Measurements from ENCODE around the gene CTAG1B.
"Not testable (repeated sequence)": the region's sequence is repeated elsewhere in the genome, so short reads cannot be mapped to it uniquely, and the experiment has no call there.

CTAG1B gene

GRCh38 chrX:154619182-154619581 is at the start of gene CTAG1B:
Gene CTAG1B, minus strand, starts transcription at chrX:154619282. Its CDS starts 64 bp downstream, at chrX:154619218.
- DNase-seq = not testable (repeated sequence)

DNA sequence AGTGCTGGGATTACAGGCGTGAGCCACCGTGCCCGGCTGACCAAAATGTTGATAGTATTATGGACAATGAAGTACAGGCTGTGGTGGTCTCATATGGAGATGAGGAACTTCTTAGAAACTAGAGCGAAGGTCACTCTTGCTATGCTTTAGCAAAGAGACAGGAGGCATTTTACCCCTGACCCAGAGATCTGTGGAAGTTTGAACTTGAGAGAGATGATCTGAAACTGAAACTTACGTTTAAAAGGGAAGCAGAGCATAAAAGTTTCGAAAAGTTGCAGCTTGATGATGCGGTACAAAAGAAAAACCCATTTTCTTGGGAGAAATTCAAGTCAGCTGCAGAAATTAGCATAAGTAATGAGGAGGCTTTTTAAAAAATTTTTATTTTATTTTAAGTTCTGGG is 42.8 kb upstream of the CTAG1B start:
- DNase-seq = no peak

DNA sequence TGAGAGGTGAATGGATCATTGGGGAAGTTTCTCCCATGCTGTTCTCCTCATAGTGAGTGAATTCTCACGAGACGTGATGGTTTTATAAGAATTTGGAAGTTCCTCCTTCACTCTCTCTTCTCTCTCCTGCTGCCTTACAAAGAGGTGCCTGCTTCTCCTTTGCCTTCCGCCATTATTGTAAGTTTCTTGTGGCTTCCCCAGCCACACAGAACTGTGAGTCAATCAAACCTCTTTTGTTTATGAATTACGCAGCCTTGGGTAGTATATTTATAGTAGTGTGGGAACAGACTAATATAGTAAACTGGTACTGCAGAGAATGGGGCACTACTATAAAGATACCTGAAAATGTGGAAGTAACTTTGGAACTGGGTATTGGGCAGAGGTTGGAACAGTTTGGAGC is 42.1 kb upstream of the CTAG1B start:
- no peak for DNase-seq

- no peak for DNase-seq
Measured at GRCh38 chrX:154660541-154660940, 41.5 kb upstream of the CTAG1B start.

- no peak for DNase-seq
Measured at GRCh38 chrX:154658957-154659356, 39.9 kb upstream of the CTAG1B start.

DNA sequence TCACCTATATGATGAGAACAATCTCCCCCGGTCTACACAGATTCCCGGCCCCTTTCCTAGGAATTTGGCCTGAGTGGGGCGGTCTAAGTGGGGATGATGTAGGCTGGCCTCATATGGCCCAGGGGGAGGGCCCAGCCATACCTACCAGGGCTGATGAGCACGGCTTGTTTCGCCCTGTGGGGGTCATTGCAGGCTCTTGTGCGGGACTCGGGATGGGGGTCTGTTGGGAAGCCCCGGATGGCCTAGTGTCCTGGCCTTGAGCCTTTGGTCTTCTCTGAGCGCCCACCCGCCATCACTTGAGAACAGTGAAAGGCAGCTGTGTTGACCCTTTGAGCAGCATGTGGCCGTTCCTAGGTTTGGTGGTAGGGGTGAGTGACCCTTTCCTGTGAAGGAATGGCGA is 39.1 kb upstream of the CTAG1B start:
- no peak for DNase-seq

- DNase-seq = peak; percentile 14
Measured at GRCh38 chrX:154657226-154657805, 38.2 kb upstream of the CTAG1B start.

GRCh38 chrX:154655786-154656185 is 36.7 kb upstream of the CTAG1B start:
- peak; percentile 50 for DNase-seq

GRCh38 chrX:154655346-154655745 is 36.3 kb upstream of the CTAG1B start:
- peak; percentile 16 for DNase-seq

DNA sequence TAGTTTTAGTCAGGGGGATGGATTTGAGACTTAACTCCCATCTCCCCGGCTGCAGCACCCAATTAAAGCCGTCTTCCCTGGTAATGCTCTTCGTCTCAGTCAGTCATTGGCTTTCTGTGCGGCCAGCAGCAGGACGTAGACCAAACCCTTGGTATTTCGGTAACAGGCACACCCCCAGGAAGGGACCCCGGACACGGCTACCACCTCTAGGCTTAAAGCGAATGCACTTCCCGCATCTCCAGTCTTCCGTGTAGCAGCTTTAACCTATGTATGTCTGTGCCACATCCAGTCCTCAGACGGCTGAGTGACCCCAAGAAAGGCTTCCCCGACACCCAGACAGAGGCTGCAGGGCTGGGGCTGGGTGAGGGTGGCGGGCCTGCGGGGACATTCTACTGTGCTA is 35.8 kb upstream of the CTAG1B start:
- DNase-seq = no peak

DNA sequence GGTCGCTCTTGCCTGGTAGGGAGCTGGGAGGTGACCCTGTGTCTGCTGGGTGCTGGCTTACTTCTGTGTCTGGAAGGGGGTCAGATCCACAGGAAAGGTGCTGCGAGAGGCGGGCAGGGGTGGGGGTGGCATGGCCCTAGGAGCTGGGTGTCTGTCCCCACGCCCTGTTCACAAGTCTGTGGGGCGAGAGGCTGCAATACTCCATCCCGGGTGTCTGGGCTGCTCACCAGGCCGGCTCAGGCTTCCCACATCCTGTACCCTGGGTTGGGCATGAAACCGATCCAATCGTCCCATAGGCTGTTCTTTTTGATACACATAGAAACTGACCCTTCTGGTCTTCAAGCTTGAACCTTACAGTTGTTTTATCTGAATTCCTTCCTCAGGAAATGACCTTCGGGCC is 35.3 kb upstream of the CTAG1B start:
- peak; percentile 12 for DNase-seq

DNA sequence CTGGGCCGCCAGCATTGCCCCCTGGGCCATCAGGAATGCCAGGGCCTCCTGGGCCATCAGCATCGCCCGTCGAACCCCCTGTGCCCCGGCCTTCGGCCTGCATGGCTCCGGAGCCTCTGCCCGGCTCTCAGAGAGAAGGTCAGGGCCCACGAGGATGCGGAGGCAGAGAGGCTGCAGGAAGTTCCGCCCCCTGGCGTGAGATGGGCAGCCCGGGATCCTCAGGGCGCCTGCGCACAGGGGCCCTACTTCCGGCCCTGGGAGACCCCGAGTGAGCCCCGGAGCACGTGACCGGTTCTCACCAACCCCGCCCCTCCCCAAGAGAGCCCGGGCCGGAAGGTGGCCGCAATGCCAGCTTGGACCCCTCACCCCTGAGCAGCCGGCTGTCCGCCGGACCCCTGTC is 34.3 kb upstream of the CTAG1B start, which contains the start of gene CTAG2:
Gene CTAG2 (minus strand): TSS at position 167 of the 400 bp plus-strand sequence. CDS start 64 bp downstream, at position 103.
- DNase-seq = not testable (repeated sequence)

GRCh38 chrX:154653048-154653401 is 33.9 kb upstream of the CTAG1B start:
- peak; percentile 22 for DNase-seq

DNA sequence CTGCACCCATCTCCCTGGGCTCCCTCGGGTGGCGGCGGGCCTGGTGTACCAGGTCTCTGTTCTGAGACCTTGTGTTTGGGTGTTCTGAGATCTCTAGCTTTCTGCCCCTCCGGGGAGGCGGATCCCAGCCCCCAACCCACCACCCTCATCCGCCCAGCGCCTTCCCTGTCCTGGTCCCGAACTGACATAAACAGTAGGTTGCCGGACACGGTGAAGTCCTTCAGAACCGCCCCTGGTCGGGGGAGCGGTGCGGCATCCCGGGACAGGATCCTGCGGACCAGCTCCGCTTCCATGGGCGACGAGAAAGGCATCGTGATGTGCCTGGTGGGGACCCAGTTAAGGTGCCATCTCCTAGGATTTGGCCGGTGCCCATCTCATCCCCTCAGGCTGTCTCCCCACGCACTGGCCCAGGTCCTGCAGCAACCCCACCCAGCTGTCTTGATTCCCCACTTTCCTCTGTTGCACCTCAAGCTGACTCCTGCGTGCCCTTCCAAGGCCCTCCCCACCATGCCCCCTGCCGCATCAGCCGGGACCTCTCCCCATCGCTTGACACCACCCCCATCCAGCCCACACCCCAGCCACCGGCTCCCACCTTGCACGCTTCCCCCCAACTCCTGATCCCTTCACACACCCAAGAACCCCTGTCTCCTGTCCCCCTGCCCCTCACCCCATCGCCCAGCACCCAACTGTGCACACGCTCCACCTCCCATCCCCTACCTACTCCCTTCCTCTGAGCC is 33.4 kb upstream of the CTAG1B start:
- DNase-seq = peak; percentile 31

DNA sequence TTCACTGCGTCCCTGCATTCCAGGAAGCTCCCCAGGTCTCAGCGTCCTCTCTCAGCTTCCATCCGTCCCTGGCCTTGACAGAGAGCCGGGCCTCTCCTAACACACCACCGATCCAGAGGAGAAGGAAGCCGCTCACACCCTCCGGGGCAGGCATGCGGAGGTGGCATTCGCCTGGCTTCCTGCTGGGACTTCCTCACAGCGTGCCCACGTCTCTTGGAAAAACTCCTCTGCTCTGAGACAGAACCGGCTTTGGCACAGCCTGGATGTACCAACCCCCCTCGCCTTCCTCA is 31.1 kb upstream of the CTAG1B start:
- no peak for DNase-seq

GRCh38 chrX:154649503-154650220 is 30.6 kb upstream of the CTAG1B start:
- DNase-seq = no peak

DNA sequence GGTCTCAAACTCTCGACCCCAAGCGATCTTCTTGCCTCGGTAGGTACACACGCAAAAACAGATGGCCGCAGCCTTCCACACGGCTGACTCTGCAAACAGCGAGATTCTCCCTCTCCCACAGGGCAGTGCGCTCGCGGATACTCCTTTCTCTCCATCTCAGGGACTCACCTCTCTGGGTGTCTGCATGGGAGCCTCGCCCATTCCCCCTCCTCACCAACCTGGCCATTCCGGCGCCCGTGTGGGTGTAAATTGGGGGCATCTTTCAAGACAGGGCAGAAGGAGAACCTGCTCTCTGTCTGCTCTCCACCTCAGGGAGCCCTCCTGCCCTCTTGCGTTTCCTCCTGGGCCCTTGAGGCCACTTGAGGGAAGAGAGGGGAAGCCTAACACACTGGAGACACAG is 29.8 kb upstream of the CTAG1B start:
- DNase-seq = peak; percentile 29

GRCh38 chrX:154645745-154646378 is 26.8 kb upstream of the CTAG1B start:
- DNase-seq = not testable (repeated sequence)

- not testable (repeated sequence) for DNase-seq
Measured at GRCh38 chrX:154643708-154644107, 24.6 kb upstream of the CTAG1B start.

DNA sequence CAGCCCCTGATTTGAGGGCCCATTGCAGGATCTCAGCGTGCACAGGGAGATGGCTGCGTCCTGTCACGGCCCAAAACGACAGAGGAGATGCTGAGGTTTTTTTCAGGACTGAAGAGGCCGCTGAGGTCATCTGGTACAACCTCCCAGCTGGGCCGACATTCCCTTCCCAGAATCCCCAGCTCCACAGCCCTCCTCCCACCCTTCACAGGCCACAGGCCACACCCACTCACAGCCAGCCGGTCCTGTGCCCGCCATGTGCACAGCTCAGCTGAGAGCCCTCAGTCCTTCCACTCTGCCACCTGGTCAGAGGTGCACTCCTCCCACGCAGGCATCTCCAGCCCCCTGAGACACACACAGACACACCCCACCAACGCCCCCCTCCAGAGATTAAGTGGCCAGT is 22.7 kb upstream of the CTAG1B start:
- not testable (repeated sequence) for DNase-seq

DNA sequence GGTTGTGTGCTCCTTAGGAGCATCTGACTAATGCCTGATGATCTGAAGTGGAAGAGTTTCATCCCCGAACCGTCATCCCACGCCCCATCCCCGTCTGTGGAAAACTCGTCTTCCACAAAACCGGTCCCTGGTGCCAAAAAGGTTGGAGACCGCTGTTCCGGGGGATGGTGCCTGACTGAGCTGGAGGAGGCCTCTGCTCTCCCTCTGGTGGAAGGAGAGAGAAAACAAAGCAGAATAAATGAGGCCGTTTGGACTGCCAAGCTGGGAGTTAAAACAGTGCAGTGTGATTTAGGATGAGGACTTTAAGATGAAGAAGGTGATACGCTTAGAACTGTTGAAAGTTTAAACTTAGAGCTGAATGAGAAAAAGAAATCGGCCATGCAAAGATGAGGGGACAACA is 14.6 kb upstream of the CTAG1B start:
- DNase-seq = not testable (repeated sequence)

GRCh38 chrX:154630949-154631348 is 11.9 kb upstream of the CTAG1B start:
- DNase-seq = not testable (repeated sequence)

GRCh38 chrX:154628960-154629359 is 9.9 kb upstream of the CTAG1B start:
- DNase-seq = not testable (repeated sequence)

All from islet precursor cell (in vitro differentiated cells).